GM23248 (cell line): ENCODE data around the gene DNAJC7. TPM values are rescaled to one million over a fixed set of nuclear protein-coding genes. Genes with fewer than 3 reads are reported as not detected.

Experiments
- DNase-seq: peaks from one replicate; pipeline ENCODE4 v3.0.0-alpha.2; 2015
- H2AFZ ChIP-seq: fragments of 200-600 bp; sonication (generic); 2 replicates; pipeline ENCODE4 v1.6.1; 2016; ENCODE audit warnings: antibody characterized with exemption
- H3F3A ChIP-seq: fragments of 200-600 bp; sonication (generic); 2 replicates; pipeline ENCODE4 v1.6.1; 2016; ENCODE audit warnings: mild to moderate bottlenecking, antibody characterized with exemption, mixed run types; ENCODE audit not compliant: insufficient read depth
- H3K27ac ChIP-seq: fragments of 200-600 bp; sonication (generic); 2 replicates; pipeline ENCODE4 v1.5.1; 2016; ENCODE audit warnings: mild to moderate bottlenecking
- H3K27me3 ChIP-seq: fragments of 200-600 bp; sonication (generic); replicated peaks from 2 replicates; pipeline ENCODE4 v1.6.1; 2016; ENCODE audit warnings: mild to moderate bottlenecking; ENCODE audit not compliant: insufficient read depth
- H3K36me3 ChIP-seq: fragments of 200-600 bp; sonication (generic); 2 replicates; pipeline ENCODE4 v1.6.1; 2016; ENCODE audit warnings: low read depth, mild to moderate bottlenecking
- H3K4me1 ChIP-seq: fragments of 200-600 bp; sonication (generic); 2 replicates; pipeline ENCODE4 v1.6.1; 2016; ENCODE audit warnings: mild to moderate bottlenecking; ENCODE audit not compliant: insufficient read depth
- H3K4me2 ChIP-seq: fragments of 200-600 bp; sonication (generic); one replicate; pipeline ENCODE4 v1.6.1; 2016; ENCODE audit warnings: mild to moderate bottlenecking; ENCODE audit not compliant: unreplicated experiment
- H3K4me3 ChIP-seq: fragments of 200-600 bp; sonication (generic); 2 replicates; pipeline ENCODE4 v1.5.1; 2016; ENCODE audit warnings: mild to moderate bottlenecking
- H3K79me2 ChIP-seq: fragments of 200-600 bp; sonication (generic); 2 replicates; pipeline ENCODE4 v1.6.1; 2016; ENCODE audit warnings: mild to moderate bottlenecking; ENCODE audit not compliant: insufficient read depth
- H3K9ac ChIP-seq: fragments of 200-600 bp; sonication (generic); 2 replicates; pipeline ENCODE4 v1.6.1; 2016; ENCODE audit warnings: mild to moderate bottlenecking
- H3K9me2 ChIP-seq: fragments of 200-600 bp; sonication (generic); 2 replicates; pipeline ENCODE4 v1.6.1; 2016; ENCODE audit warnings: mixed run types, mild to moderate bottlenecking, moderate library complexity; ENCODE audit not compliant: insufficient read depth
- H3K9me3 ChIP-seq: fragments of 200-600 bp; sonication (generic); one replicate; pipeline ENCODE4 v1.6.1; 2017; ENCODE audit warnings: low read depth
- H4K20me1 ChIP-seq: fragments of 200-600 bp; sonication (generic); 2 replicates; pipeline ENCODE4 v1.6.0; 2016; ENCODE audit not compliant: insufficient read depth
- EZH2 ChIP-seq: fragments of 200-600 bp; sonication (generic); IDR thresholded peaks from 2 replicates; pipeline ENCODE4 v1.6.1; 2018; ENCODE audit warnings: antibody characterized with exemption, mild to moderate bottlenecking; ENCODE audit not compliant: insufficient read depth, poor library complexity, severe bottlenecking
- EZH2phosphoT487 ChIP-seq: fragments of 200-600 bp; sonication (generic); IDR thresholded peaks from 2 replicates; pipeline ENCODE4 v1.6.1; 2018; ENCODE audit warnings: antibody characterized with exemption, moderate library complexity, mild to moderate bottlenecking, low read depth; ENCODE audit not compliant: insufficient read depth
- WGBS, 2 experiments: methylation state at CpG; one replicate each; pipeline ENCODE4 v1.1.6; 2015 to 2017; ENCODE audit warnings: low lambda C conversion rate in 2 of 2, low coverage in 1 of 2; ENCODE audit errors: missing lambda C conversion rate in 2 of 2; 5-methylcytosine and 5-hydroxymethylcytosine counted together
- in situ Hi-C: fragments of 300-500 bp; cut with MboI; formaldehyde crosslinking; loops from 2 replicates; pipeline ENCODE4 v1.15.0; 2020
- polyA plus RNA-seq: library from polyadenylated mRNA; unstranded; fragments of >200 nt; fragmentation: Nextera tagmentation; extraction: Ambion mirVana; gene quantifications from 2 replicates; pipeline ENCODE4 v1.2.1, GENCODE V29; 2016
- total RNA-seq: library from RNA; depleted of rRNA; stranded (reverse); fragments of >200 nt; shearing (Covaris generic); gene quantifications from 2 replicates; pipeline ENCODE4 v1.2.3, GENCODE V29; 2014

Gene DNAJC7
- total and polyA plus RNA-seq, 2 experiments from 2014 or later = 61.6 to 73.5 TPM

- 10 to 11% methylated on average over 36 to 43 of the region's 49 CpGs for WGBS, 2 experiments
- Histone ChIP-seq H3K4me3 (peak within 1 kb of the TSS; percentile 87), H4K20me1 (no peaks in the 10 kb centered on the region), H3K27ac (peak within 1 kb of the TSS; percentile 69), H3K27me3 (no peaks in the 10 kb centered on the region), H3K9ac (peak within 1 kb of the TSS; percentile 93), H3K79me2 (peaks cover 55% of the 10 kb centered on the region), H3K4me1 (peaks cover 20% of the 10 kb centered on the region), H2AFZ (peak within 1 kb of the TSS; percentile 94), H3K4me2 (peak within 1 kb of the TSS; percentile 94), H3K36me3 (no peaks in the 10 kb centered on the region), H3K9me2 (no peaks in the 10 kb centered on the region), H3K9me3 (no peaks in the 10 kb centered on the region), H3F3A (peaks cover 18% of the 10 kb centered on the region)
- DNase-seq = peak; percentile 97
- TF ChIP-seq EZH2phosphoT487 = no peak
- TF ChIP-seq EZH2 = no peak
- in situ Hi-C loops = no loop called here
Measured at GRCh38 chr17:42019509-42020404, 2.5 kb upstream of the DNAJC7 start, which contains the start of gene NKIRAS2. Gene NKIRAS2, plus strand, starts transcription at chr17:42020090. Its CDS starts 1,488 bp downstream, at chr17:42021578.

- Histone ChIP-seq H3F3A (peaks cover 10% of the 10 kb centered on the region), H3K9me3 (no peaks in the 10 kb centered on the region), H3K4me1 (peaks cover 20% of the 10 kb centered on the region), H3K27me3 (no peaks in the 10 kb centered on the region), H3K9ac (no peak overlapping the region), H3K36me3 (no peaks in the 10 kb centered on the region), H3K27ac (no peak overlapping the region), H3K4me2 (no peak overlapping the region), H3K4me3 (no peak overlapping the region), H3K79me2 (peaks cover 62% of the 10 kb centered on the region), H4K20me1 (no peaks in the 10 kb centered on the region), H2AFZ (no peak overlapping the region), H3K9me2 (no peaks in the 10 kb centered on the region)
- WGBS, 2 experiments = 75 to 80% methylated on average over 4 of the region's 4 CpGs
- no peak for DNase-seq
- in situ Hi-C loops = no loop called here
- no peak for TF ChIP-seq EZH2phosphoT487
- no peak for TF ChIP-seq EZH2
Measured at GRCh38 chr17:42018988-42019387, 1.7 kb upstream of the DNAJC7 start.

- Histone ChIP-seq H4K20me1 (no peaks in the 10 kb centered on the region), H2AFZ (peak overlapping the region; percentile 77), H3K36me3 (no peaks in the 10 kb centered on the region), H3K4me3 (peak overlapping the region; percentile 95), H3K9me3 (no peaks in the 10 kb centered on the region), H3F3A (peaks cover 6% of the 10 kb centered on the region; the same call in 1 of the 2 replicates), H3K9ac (peak overlapping the region; percentile 98), H3K79me2 (peaks cover 69% of the 10 kb centered on the region), H3K4me1 (peaks cover 22% of the 10 kb centered on the region), H3K9me2 (no peaks in the 10 kb centered on the region), H3K27me3 (no peaks in the 10 kb centered on the region), H3K27ac (peak overlapping the region; percentile 84), H3K4me2 (peak overlapping the region; percentile 90)
- no peak for TF ChIP-seq EZH2
- TF ChIP-seq EZH2phosphoT487 = no peak
- DNase-seq = no peak
- in situ Hi-C loops = no loop called here
- WGBS, 2 experiments = 89 to 91% methylated on average over 3 of the region's 3 CpGs
Measured at GRCh38 chr17:42018339-42018738, 1.1 kb upstream of the DNAJC7 start.

- WGBS, 2 experiments = 12% methylated on average over 11 of the region's 11 CpGs
- H4K20me1 ChIP-seq = no peaks in the 10 kb centered on the region
- H3K9me3 ChIP-seq = no peaks in the 10 kb centered on the region
- peak overlapping the region; percentile 84 for H3K27ac ChIP-seq
- no peaks in the 10 kb centered on the region for H3K9me2 ChIP-seq
- peak overlapping the region; percentile 98 for H3K9ac ChIP-seq
- peak overlapping the region; percentile 95 for H3K4me3 ChIP-seq
- H3K4me2 ChIP-seq = peak overlapping the region; percentile 90
- in situ Hi-C loops = no loop called here
- peak overlapping the region; percentile 77 for H2AFZ ChIP-seq
- no peaks in the 10 kb centered on the region for H3K36me3 ChIP-seq
- TF ChIP-seq EZH2phosphoT487 (no peak), EZH2 (no peak)
- no peaks in the 10 kb centered on the region for H3K27me3 ChIP-seq
- DNase-seq = peak; percentile 74
- peaks cover under 1% of the 10 kb centered on the region; the same call in 1 of the 2 replicates for H3F3A ChIP-seq
- peaks cover 74% of the 10 kb centered on the region for H3K79me2 ChIP-seq
- H3K4me1 ChIP-seq = peaks cover 27% of the 10 kb centered on the region
Measured at GRCh38 chr17:42017866-42018200, 594 bp upstream of the DNAJC7 start.
